PC-3 (cell line): Measurements from ENCODE around the gene MT3.

Source experiments
- EZH2 ChIP-seq: fragments of 300-600 bp; sonication (generic); IDR thresholded peaks from one replicate; pipeline ENCODE4 v1.6.1; 2017; ENCODE audit warnings: antibody characterized with exemption, mild to moderate bottlenecking, low read length; ENCODE audit not compliant: unreplicated experiment
- TF ChIP-seq, protein P1 (sequence below): fragments of 300-600 bp; sonication (generic); conservative IDR thresholded peaks from 2 replicates; pipeline ENCODE4 v1.5.1; 2017; ENCODE audit warnings: antibody characterized with exemption, low read depth, mild to moderate bottlenecking, low read length

DNA sequence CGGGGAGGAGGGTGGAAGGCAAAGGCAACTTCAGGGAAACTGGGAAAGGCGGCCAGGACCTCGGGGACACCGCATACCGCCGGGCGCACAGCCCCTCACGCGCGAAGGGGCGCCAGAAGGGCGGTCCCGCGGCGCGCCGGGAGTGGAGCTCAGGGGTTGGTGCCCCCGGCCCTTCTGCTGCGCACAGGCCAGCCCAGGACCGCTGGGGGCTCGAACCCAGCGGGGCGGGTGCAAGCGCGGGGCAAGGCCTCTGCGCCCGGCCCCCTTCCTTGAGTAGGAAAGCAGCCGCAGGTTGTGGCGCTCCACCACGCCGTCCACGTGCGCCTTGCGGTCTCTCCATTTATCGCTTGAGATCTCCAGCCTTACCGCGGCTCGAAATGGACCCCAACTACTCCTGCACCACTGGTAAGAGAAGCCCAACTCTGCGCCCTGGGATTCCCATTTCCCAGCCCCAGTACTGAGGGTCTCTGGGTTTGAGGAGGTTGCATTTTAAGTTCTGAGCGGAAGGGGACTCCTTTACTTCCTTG is 46.2 kb downstream of the MT3 start:
- no peak for TF ChIP-seq EZH2
- TF ChIP-seq, protein P1, sequence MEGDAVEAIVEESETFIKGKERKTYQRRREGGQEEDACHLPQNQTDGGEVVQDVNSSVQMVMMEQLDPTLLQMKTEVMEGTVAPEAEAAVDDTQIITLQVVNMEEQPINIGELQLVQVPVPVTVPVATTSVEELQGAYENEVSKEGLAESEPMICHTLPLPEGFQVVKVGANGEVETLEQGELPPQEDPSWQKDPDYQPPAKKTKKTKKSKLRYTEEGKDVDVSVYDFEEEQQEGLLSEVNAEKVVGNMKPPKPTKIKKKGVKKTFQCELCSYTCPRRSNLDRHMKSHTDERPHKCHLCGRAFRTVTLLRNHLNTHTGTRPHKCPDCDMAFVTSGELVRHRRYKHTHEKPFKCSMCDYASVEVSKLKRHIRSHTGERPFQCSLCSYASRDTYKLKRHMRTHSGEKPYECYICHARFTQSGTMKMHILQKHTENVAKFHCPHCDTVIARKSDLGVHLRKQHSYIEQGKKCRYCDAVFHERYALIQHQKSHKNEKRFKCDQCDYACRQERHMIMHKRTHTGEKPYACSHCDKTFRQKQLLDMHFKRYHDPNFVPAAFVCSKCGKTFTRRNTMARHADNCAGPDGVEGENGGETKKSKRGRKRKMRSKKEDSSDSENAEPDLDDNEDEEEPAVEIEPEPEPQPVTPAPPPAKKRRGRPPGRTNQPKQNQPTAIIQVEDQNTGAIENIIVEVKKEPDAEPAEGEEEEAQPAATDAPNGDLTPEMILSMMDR = no peak
